K562 (cell line): ENCODE measurements around the gene HGS. TPM values are rescaled to one million over a fixed set of nuclear protein-coding genes. Genes with fewer than 3 reads are reported as not detected.
A peak's percentile ranks its signal among the peaks of the same experiment; 100 is the strongest.

ENCODE experiments used
- AFF4 ChIP-seq: sonication (generic); formaldehyde crosslinking; IDR thresholded peaks from 2 replicates; pipeline ENCODE4 v1.8.0; 2023; ENCODE audit warnings: mild to moderate bottlenecking, missing genetic modification reagents
- ASH1L ChIP-seq: fragments of 450-650 bp; IDR thresholded peaks from 2 replicates; pipeline ENCODE4 v1.6.1; 2018; ENCODE audit warnings: borderline replicate concordance, mild to moderate bottlenecking, low read depth; ENCODE audit not compliant: partially characterized antibody
- BRD9 ChIP-seq: fragments of 450-650 bp; IDR thresholded peaks from 2 replicates; pipeline ENCODE4 v1.6.1; 2018; ENCODE audit warnings: low read depth; ENCODE audit not compliant: partially characterized antibody
- CBFA2T2 ChIP-seq: fragments of 450-650 bp; conservative IDR thresholded peaks from 2 replicates; pipeline ENCODE4 v1.6.1; 2017; ENCODE audit warnings: mild to moderate bottlenecking
- CSDE1 ChIP-seq, 2 experiments: fragments of 450-650 bp; IDR thresholded peaks; 2 replicates each; pipeline ENCODE4 v1.6.1; 2016; ENCODE audit warnings: mild to moderate bottlenecking in 1 of 2
- DPF2 ChIP-seq: fragments of 450-650 bp; IDR thresholded peaks from 2 replicates; pipeline ENCODE4 v1.6.1; 2016
- ESRRB ChIP-seq: fragments of 250-450 bp; sonication (Bioruptor Pico); IDR thresholded peaks from 2 replicates; pipeline ENCODE4 v1.5.0; 2020; ENCODE audit warnings: mild to moderate bottlenecking, moderate library complexity, borderline replicate concordance
- GABPA ChIP-seq: fragments of 200-800 bp; sonication (Bioruptor generic); conservative IDR thresholded peaks from 2 replicates; pipeline ENCODE4 v1.6.1; 2016; ENCODE audit warnings: low read depth, missing genetic modification characterization, missing compliant biosample characterization
- HDAC2 ChIP-seq: fragments of 450-650 bp; IDR thresholded peaks from 2 replicates; pipeline ENCODE4 v1.6.1; 2016; ENCODE audit warnings: mild to moderate bottlenecking
- OTX1 ChIP-seq: fragments of 450-650 bp; formaldehyde crosslinking; IDR thresholded peaks from 2 replicates; pipeline ENCODE4 v1.4.0; 2022; ENCODE audit warnings: mild to moderate bottlenecking
- PHTF2 ChIP-seq: fragments of 250-450 bp; sonication (Bioruptor Pico); IDR thresholded peaks from 2 replicates; pipeline ENCODE4 v1.5.0; 2021; ENCODE audit warnings: mild to moderate bottlenecking
- SMARCA4 ChIP-seq: fragments of 450-650 bp; IDR thresholded peaks from 2 replicates; pipeline ENCODE4 v1.6.1; 2016
- TRIM25 ChIP-seq: fragments of 450-650 bp; IDR thresholded peaks from 2 replicates; pipeline ENCODE4 v1.7.0; 2016; ENCODE audit warnings: borderline replicate concordance
- ZC3H8 ChIP-seq: fragments of 450-650 bp; IDR thresholded peaks from 2 replicates; pipeline ENCODE4 v1.6.1; 2017
- ZNF12 ChIP-seq: sonication (generic); formaldehyde crosslinking; IDR thresholded peaks from 2 replicates; pipeline ENCODE4 v1.4.0; 2020; ENCODE audit warnings: mild to moderate bottlenecking, missing genetic modification reagents
- ZNF384 ChIP-seq: IDR thresholded peaks from 2 replicates; pipeline ENCODE4 v1.6.1; 2012; ENCODE audit warnings: low read depth, low read length, improper control_type of control experiment
- ZNF644 ChIP-seq: fragments of 200-800 bp; sonication (Bioruptor generic); IDR thresholded peaks from 2 replicates; pipeline ENCODE4 v1.6.1; 2016; ENCODE audit warnings: low read depth, missing genetic modification characterization, missing compliant biosample characterization
- polyA plus RNA-seq, 8 experiments: library from polyadenylated mRNA; depleted of rRNA in 4 of 8; stranded (reverse) in 5 of 8; unstranded in 3 of 8; fragments of >200 nt; fragmentation: Nextera tagmentation in 2 of 8; fragmentation: Illumina TruSeq in 1 of 8; extraction: Ambion mirVana in 2 of 8; extraction: Trizol in 1 of 8; gene quantifications; 2 replicates each; pipeline versions ENCODE4 v1.2.1 to v1.2.3, GENCODE V29; 2011 to 2014; ENCODE audit warnings: inconsistent platforms in 1 of 8, missing spikeins in 1 of 8
- total RNA-seq, 7 experiments: library from RNA; depleted of rRNA in 6 of 7; stranded (reverse); fragments of >200 nt in 6 of 7; fragmentation: Illumina TruSeq in 2 of 7; extraction: Trizol in 2 of 7; gene quantifications; 2 replicates each; pipeline versions ENCODE4 v1.2.1 to v1.2.3, GENCODE V29; 2011 to 2021; ENCODE audit warnings: low replicate concordance in 1 of 7
- TF ChIP-seq, protein P1 (sequence below), 2 experiments: IDR thresholded peaks; 2 replicates each; pipeline ENCODE4 v1.6.1; 2012; ENCODE audit warnings: improper control_type of control experiment in 2 of 2, low read depth in 2 of 2, low read length in 2 of 2, borderline replicate concordance in 1 of 2
- TF ChIP-seq, protein P2 (sequence below): sonication (generic); formaldehyde crosslinking; IDR thresholded peaks from 2 replicates; pipeline ENCODE4 v1.8.0; 2022; ENCODE audit warnings: mild to moderate bottlenecking, low read depth, missing genetic modification reagents

The HGS gene
- total and polyA plus RNA-seq, 9 of the 15 experiments (the other 6 are each of a cell fraction or from before 2014, with no cell fraction given): 3.9 to 176 (median 77.1) TPM

GRCh38 chr17:81740395-81740961 is 56.7 kb downstream of the HGS start (continued):
- TF ChIP-seq ZNF644 (tag) (no peak), OTX1 (CRISPR knock-in tag) (no peak), CBFA2T2 (peak; percentile 66), AFF4 (no peak), HDAC2 (0 out of 2 replicates have a peak, but pooled peaks have one; percentile 26), ZC3H8 (no peak), DPF2 (peak; percentile 61), TRIM25 (no peak), ZNF12 (no peak), ZNF384 (peak; percentile 85), PHTF2 (CRISPR knock-in tag) (no peak), GABPA (tag) (no peak), ASH1L (no peak), BRD9 (no peak), ESRRB (CRISPR knock-in tag) (no peak), CSDE1 (IDR thresholded peaks at IDR 0.05) (no peak), SMARCA4 (peak; percentile 72)
- TF ChIP-seq, protein P1, sequence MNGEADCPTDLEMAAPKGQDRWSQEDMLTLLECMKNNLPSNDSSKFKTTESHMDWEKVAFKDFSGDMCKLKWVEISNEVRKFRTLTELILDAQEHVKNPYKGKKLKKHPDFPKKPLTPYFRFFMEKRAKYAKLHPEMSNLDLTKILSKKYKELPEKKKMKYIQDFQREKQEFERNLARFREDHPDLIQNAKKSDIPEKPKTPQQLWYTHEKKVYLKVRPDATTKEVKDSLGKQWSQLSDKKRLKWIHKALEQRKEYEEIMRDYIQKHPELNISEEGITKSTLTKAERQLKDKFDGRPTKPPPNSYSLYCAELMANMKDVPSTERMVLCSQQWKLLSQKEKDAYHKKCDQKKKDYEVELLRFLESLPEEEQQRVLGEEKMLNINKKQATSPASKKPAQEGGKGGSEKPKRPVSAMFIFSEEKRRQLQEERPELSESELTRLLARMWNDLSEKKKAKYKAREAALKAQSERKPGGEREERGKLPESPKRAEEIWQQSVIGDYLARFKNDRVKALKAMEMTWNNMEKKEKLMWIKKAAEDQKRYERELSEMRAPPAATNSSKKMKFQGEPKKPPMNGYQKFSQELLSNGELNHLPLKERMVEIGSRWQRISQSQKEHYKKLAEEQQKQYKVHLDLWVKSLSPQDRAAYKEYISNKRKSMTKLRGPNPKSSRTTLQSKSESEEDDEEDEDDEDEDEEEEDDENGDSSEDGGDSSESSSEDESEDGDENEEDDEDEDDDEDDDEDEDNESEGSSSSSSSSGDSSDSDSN (IDR thresholded peaks at IDR 0.05; ENCODE audit: borderline replicate concordance in 1 of 2, low read depth in 2 of 2, low read length in 2 of 2): peak; percentile 37 to 78; a peak in 1 of 4 replicates
- TF ChIP-seq, protein P2, sequence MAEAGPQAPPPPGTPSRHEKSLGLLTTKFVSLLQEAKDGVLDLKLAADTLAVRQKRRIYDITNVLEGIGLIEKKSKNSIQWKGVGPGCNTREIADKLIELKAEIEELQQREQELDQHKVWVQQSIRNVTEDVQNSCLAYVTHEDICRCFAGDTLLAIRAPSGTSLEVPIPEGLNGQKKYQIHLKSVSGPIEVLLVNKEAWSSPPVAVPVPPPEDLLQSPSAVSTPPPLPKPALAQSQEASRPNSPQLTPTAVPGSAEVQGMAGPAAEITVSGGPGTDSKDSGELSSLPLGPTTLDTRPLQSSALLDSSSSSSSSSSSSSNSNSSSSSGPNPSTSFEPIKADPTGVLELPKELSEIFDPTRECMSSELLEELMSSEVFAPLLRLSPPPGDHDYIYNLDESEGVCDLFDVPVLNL (CRISPR knock-in tag): no peak
